Fibroblast of skin of back (primary cell): ENCODE results near the gene PPP3CB.

Experiments
- DNase-seq: peaks from one replicate; pipeline ENCODE4 v3.0.0-alpha.2; 2013

PPP3CB gene

GRCh38 chr10:73480158-73480557 is 15.7 kb downstream of the PPP3CB start:
- DNase-seq = peak; percentile 71

GRCh38 chr10:73478636-73479035 is 17.2 kb downstream of the PPP3CB start:
- no peak for DNase-seq

GRCh38 chr10:73471226-73471625 is 24.6 kb downstream of the PPP3CB start:
- no peak for DNase-seq

- DNase-seq = no peak
Measured at GRCh38 chr10:73469579-73469978, 26.2 kb downstream of the PPP3CB start.

GRCh38 chr10:73467206-73467605 is 28.6 kb downstream of the PPP3CB start:
- DNase-seq = no peak

GRCh38 chr10:73465978-73466726 is 29.7 kb downstream of the PPP3CB start:
- DNase-seq = no peak

GRCh38 chr10:73460897-73461296 is 34.9 kb downstream of the PPP3CB start:
- no peak for DNase-seq

- no peak for DNase-seq
Measured at GRCh38 chr10:73459683-73460314, 36.0 kb downstream of the PPP3CB start.

- no peak for DNase-seq
Measured at GRCh38 chr10:73456187-73456890, 39.5 kb downstream of the PPP3CB start.

- DNase-seq = no peak
Measured at GRCh38 chr10:73449113-73449512, 46.7 kb downstream of the PPP3CB start.

- no peak for DNase-seq
Measured at GRCh38 chr10:73448384-73448783, 47.4 kb downstream of the PPP3CB start.

GRCh38 chr10:73446926-73447325 is 48.9 kb downstream of the PPP3CB start:
- DNase-seq = no peak

- no peak for DNase-seq
Measured at GRCh38 chr10:73444457-73444856, 51.4 kb downstream of the PPP3CB start.

GRCh38 chr10:73439605-73440312 is 56.1 kb downstream of the PPP3CB start:
- peak; percentile 56 for DNase-seq

- DNase-seq = peak; percentile 22
Measured at GRCh38 chr10:73439055-73439454, 56.8 kb downstream of the PPP3CB start.

- no peak for DNase-seq
Measured at GRCh38 chr10:73433538-73433867, 62.3 kb downstream of the PPP3CB start, which contains the start of gene MSS51. MSS51 (minus strand) TSS chr10:73433561; CDS start chr10:73428284, 5,277 bp downstream.

- no peak for DNase-seq
Measured at GRCh38 chr10:73432646-73433537, 62.9 kb downstream of the PPP3CB start.

- DNase-seq = no peak
Measured at GRCh38 chr10:73426318-73426717, 69.5 kb downstream of the PPP3CB start.

- DNase-seq = no peak
Measured at GRCh38 chr10:73424478-73424877, 71.3 kb downstream of the PPP3CB start.

GRCh38 chr10:73423309-73423708 is 72.5 kb downstream of the PPP3CB start:
- no peak for DNase-seq

- DNase-seq = no peak
Measured at GRCh38 chr10:73416571-73416970, 79.3 kb downstream of the PPP3CB start.
